ENCODE data around the gene INHBB. TPM values are rescaled to one million over a fixed set of nuclear protein-coding genes. Genes with fewer than 3 reads are reported as not detected.

INHBB gene
- polyA plus RNA-seq, 1 donor from 2014 or later = not detected

- Histone ChIP-seq H3K4me3 (ENCODE audit: low read length) (no peak overlapping the region), H4K20me1 (ENCODE audit: insufficient read depth) (no peaks in the 10 kb centered on the region), H3K9me3 (ENCODE audit: low read length) (no peaks in the 10 kb centered on the region), H2AFZ (ENCODE audit: low read depth, low read length) (no peak overlapping the region), H3K27ac (ENCODE audit: low read length) (no peak overlapping the region), H3K9ac (ENCODE audit: low read length) (no peak overlapping the region), H3K4me2 (ENCODE audit: low read length) (no peak overlapping the region), H3K79me2 (replicated peaks; ENCODE audit: insufficient read depth, low read length) (no peaks in the 10 kb centered on the region), H3K36me3 (ENCODE audit: insufficient read depth, low read length) (no peaks in the 10 kb centered on the region), H3K9me2 (ENCODE audit: insufficient read depth, low read length) (no peaks in the 10 kb centered on the region), H3F3A (ENCODE audit: insufficient read depth, low read length, poor library complexity, severe bottlenecking) (no peaks in the 10 kb centered on the region), H3K27me3 (ENCODE audit: insufficient read depth, low read depth, low read length) (no peaks in the 10 kb centered on the region)
- TF ChIP-seq POLR2AphosphoS5 (IDR thresholded peaks at IDR 0.05) = no peak
- no peak for TF ChIP-seq REST (IDR thresholded peaks at IDR 0.05; ENCODE audit: borderline replicate concordance)
- TF ChIP-seq CTCF (IDR thresholded peaks at IDR 0.05; ENCODE audit: poor library complexity, severe bottlenecking) = no peak
- no peak for TF ChIP-seq SMC3 (conservative IDR thresholded peaks at IDR 0.05; ENCODE audit: poor library complexity)
- no peak for TF ChIP-seq EP300 (conservative IDR thresholded peaks at IDR 0.05; ENCODE audit: poor library complexity, severe bottlenecking)
- no peak for TF ChIP-seq EZH2 (IDR thresholded peaks at IDR 0.05; ENCODE audit: borderline replicate concordance, insufficient read depth, low read length, poor library complexity, severe bottlenecking)
- TF ChIP-seq MXI1 (conservative IDR thresholded peaks at IDR 0.05; ENCODE audit: poor library complexity, severe bottlenecking) = no peak
- no peak for TF ChIP-seq RAD21 (conservative IDR thresholded peaks at IDR 0.05)
- TF ChIP-seq TAF1 (IDR thresholded peaks at IDR 0.05; ENCODE audit: low read depth) = no peak
Measured at GRCh38 chr2:120303177-120303576, 42.8 kb upstream of the INHBB start.

- H3K4me2 ChIP-seq (ENCODE audit: low read length) = no peak overlapping the region
- TF ChIP-seq MXI1 (conservative IDR thresholded peaks at IDR 0.05; ENCODE audit: poor library complexity, severe bottlenecking) (no peak), POLR2AphosphoS5 (IDR thresholded peaks at IDR 0.05) (no peak), RAD21 (conservative IDR thresholded peaks at IDR 0.05) (no peak), EZH2 (IDR thresholded peaks at IDR 0.05; ENCODE audit: borderline replicate concordance, insufficient read depth, low read length, poor library complexity, severe bottlenecking) (no peak), REST (IDR thresholded peaks at IDR 0.05; ENCODE audit: borderline replicate concordance) (no peak), TAF1 (IDR thresholded peaks at IDR 0.05; ENCODE audit: low read depth) (no peak), CTCF (IDR thresholded peaks at IDR 0.05; ENCODE audit: poor library complexity, severe bottlenecking) (no peak), SMC3 (conservative IDR thresholded peaks at IDR 0.05; ENCODE audit: poor library complexity) (no peak), EP300 (conservative IDR thresholded peaks at IDR 0.05; ENCODE audit: poor library complexity, severe bottlenecking) (no peak)
- H3K4me3 ChIP-seq (ENCODE audit: low read length) = no peak overlapping the region
- no peak overlapping the region for H3K9ac ChIP-seq (ENCODE audit: low read length)
- H3K36me3 ChIP-seq (ENCODE audit: insufficient read depth, low read length) = no peaks in the 10 kb centered on the region
- no peaks in the 10 kb centered on the region for H3K27me3 ChIP-seq (ENCODE audit: insufficient read depth, low read depth, low read length)
- no peak overlapping the region for H3K27ac ChIP-seq (ENCODE audit: low read length)
- H3K9me2 ChIP-seq (ENCODE audit: insufficient read depth, low read length) = no peaks in the 10 kb centered on the region
- no peaks in the 10 kb centered on the region for H4K20me1 ChIP-seq (ENCODE audit: insufficient read depth)
- no peaks in the 10 kb centered on the region for H3K9me3 ChIP-seq (ENCODE audit: low read length)
- H3F3A ChIP-seq (ENCODE audit: insufficient read depth, low read length, poor library complexity, severe bottlenecking) = no peaks in the 10 kb centered on the region
- H3K79me2 ChIP-seq (replicated peaks; ENCODE audit: insufficient read depth, low read length) = no peaks in the 10 kb centered on the region
- H2AFZ ChIP-seq (ENCODE audit: low read depth, low read length) = no peak overlapping the region
Measured at GRCh38 chr2:120305296-120305695, 40.6 kb upstream of the INHBB start.

All from neural cell (in vitro differentiated cells).